Adrenal gland (tissue), 5 donors: ENCODE results near the gene SERPINE2.

ENCODE experiments used
- CTCF ChIP-seq, 6 experiments: fragments of 450-650 bp in 4 of 6; fragments of 200-600 bp in 2 of 6; sonication (generic) in 1 of 6; IDR thresholded peaks; 1 replicate in 5 of 6; 2 replicates in 1 of 6; pipeline versions ENCODE4 v1.5.1 to v1.8.0; 2016 to 2021; ENCODE audit warnings: antibody characterized with exemption in 6 of 6, mild to moderate bottlenecking in 2 of 6, moderate library complexity in 1 of 6
- POLR2A ChIP-seq, 2 donors: fragments of 450-650 bp; IDR thresholded peaks; one replicate each; pipeline ENCODE4 v1.6.1; 2017; ENCODE audit warnings: antibody characterized with exemption in 2 of 2, mild to moderate bottlenecking in 2 of 2, moderate library complexity in 1 of 2
- donor health status: DM: no; HTN: no; CAD: no.

GRCh38 chr2:223936862-223937326, 102.2 kb downstream of the SERPINE2 start:
- TF ChIP-seq CTCF (IDR thresholded peaks at IDR 0.05) (no peak), POLR2A (IDR thresholded peaks at IDR 0.05) (no peak)
